OCI-LY3 (cell line): Measurements from ENCODE around the gene B3GNT9.

Experiments used
- EZH2phosphoT487 ChIP-seq: fragments of 200-600 bp; shearing (Covaris generic); IDR thresholded peaks from 2 replicates; pipeline ENCODE4 v1.6.1; 2018; ENCODE audit warnings: antibody characterized with exemption, mixed run types, low read depth
- TF ChIP-seq, protein P1 (sequence below): fragments of 200-600, 300-600 bp; sonication (generic); IDR thresholded peaks from 2 replicates; pipeline ENCODE4 v1.5.1; 2014; ENCODE audit warnings: antibody characterized with exemption, low read length, low read depth

DNA sequence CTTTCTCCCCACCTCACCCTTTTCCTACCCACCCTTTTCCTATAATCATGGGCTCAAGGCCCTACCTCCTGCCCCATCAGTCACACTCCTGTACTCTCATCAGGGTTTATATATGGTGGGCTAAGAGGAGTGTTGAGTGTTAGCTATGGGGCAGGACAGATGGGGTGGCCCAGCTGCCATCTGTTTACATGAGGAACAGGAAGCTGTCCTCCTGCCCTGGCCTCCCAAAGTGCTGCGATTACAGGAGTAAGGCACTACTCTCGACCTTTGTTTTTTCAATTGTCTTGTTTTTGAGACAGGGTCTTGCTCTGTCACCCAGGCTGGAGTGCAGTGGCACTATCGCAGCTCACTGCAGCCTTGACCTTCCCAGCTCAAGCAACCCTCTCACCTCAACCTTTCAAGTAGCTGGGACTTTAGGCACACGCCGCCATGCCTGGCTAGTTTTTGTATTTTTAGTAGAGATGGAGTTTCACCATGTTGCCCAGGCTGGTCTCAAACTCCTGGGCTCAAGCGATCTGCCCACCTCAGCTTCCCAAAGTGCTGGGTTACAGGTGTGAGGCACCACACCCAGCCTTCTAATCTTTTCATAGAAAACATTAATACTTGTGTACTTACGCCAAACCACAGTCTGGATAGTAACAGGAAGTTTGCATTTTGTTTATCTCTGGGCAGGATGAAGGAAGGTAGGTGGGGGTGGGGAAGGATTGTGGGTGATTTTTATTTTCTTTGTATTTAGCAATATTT lies 7.3 kb upstream of the B3GNT9 start:
- TF ChIP-seq, protein P1, sequence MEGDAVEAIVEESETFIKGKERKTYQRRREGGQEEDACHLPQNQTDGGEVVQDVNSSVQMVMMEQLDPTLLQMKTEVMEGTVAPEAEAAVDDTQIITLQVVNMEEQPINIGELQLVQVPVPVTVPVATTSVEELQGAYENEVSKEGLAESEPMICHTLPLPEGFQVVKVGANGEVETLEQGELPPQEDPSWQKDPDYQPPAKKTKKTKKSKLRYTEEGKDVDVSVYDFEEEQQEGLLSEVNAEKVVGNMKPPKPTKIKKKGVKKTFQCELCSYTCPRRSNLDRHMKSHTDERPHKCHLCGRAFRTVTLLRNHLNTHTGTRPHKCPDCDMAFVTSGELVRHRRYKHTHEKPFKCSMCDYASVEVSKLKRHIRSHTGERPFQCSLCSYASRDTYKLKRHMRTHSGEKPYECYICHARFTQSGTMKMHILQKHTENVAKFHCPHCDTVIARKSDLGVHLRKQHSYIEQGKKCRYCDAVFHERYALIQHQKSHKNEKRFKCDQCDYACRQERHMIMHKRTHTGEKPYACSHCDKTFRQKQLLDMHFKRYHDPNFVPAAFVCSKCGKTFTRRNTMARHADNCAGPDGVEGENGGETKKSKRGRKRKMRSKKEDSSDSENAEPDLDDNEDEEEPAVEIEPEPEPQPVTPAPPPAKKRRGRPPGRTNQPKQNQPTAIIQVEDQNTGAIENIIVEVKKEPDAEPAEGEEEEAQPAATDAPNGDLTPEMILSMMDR: no peak
- no peak for TF ChIP-seq EZH2phosphoT487
